ENCODE data around the gene SPSB1.

The SPSB1 gene

GRCh38 chr1:9291914-9292360 lies 757 bp upstream of the SPSB1 start:
- no peak overlapping the region for H2AFZ ChIP-seq (ENCODE audit: low read length)
- no peaks in the 10 kb centered on the region for H3K9me2 ChIP-seq (replicated peaks; ENCODE audit: insufficient read depth, low read length)
- TF ChIP-seq, protein P1, sequence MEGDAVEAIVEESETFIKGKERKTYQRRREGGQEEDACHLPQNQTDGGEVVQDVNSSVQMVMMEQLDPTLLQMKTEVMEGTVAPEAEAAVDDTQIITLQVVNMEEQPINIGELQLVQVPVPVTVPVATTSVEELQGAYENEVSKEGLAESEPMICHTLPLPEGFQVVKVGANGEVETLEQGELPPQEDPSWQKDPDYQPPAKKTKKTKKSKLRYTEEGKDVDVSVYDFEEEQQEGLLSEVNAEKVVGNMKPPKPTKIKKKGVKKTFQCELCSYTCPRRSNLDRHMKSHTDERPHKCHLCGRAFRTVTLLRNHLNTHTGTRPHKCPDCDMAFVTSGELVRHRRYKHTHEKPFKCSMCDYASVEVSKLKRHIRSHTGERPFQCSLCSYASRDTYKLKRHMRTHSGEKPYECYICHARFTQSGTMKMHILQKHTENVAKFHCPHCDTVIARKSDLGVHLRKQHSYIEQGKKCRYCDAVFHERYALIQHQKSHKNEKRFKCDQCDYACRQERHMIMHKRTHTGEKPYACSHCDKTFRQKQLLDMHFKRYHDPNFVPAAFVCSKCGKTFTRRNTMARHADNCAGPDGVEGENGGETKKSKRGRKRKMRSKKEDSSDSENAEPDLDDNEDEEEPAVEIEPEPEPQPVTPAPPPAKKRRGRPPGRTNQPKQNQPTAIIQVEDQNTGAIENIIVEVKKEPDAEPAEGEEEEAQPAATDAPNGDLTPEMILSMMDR (IDR thresholded peaks at IDR 0.05; ENCODE audit: low read length): no peak
- no peak for TF ChIP-seq EZH2phosphoT487 (IDR thresholded peaks at IDR 0.05; ENCODE audit: low read length)
- no peak for TF ChIP-seq EZH2 (optimal IDR thresholded peaks at IDR 0.05; ENCODE audit: low read depth, low read length)
- peaks cover 21% of the 10 kb centered on the region for H3K4me1 ChIP-seq (ENCODE audit: low read length)
- H3K27me3 ChIP-seq (replicated peaks; ENCODE audit: insufficient read depth, low read length): 0 out of 2 replicates have a peak, but pooled peaks cover 3% of the 10 kb centered on the region
- H3F3A ChIP-seq (ENCODE audit: insufficient read depth, low read length): 0 out of 2 replicates have a peak, but pooled peaks cover 2% of the 10 kb centered on the region
- no peaks in the 10 kb centered on the region for H3K36me3 ChIP-seq (replicated peaks; ENCODE audit: insufficient read depth, low read length)
- H4K20me1 ChIP-seq (ENCODE audit: insufficient read depth, low read length): no peaks in the 10 kb centered on the region
- no peak overlapping the region for H3K4me3 ChIP-seq (ENCODE audit: low read length)
- DNase-seq: no peak
- H3K9ac ChIP-seq (ENCODE audit: low read length): no peak overlapping the region
- H3K4me2 ChIP-seq (ENCODE audit: low read depth, low read length): no peak overlapping the region
- H3K27ac ChIP-seq (ENCODE audit: low read length): no peak overlapping the region
- H3K79me2 ChIP-seq (ENCODE audit: low read length): peaks cover 19% of the 10 kb centered on the region
- no peaks in the 10 kb centered on the region for H3K9me3 ChIP-seq (replicated peaks; ENCODE audit: insufficient read depth, low read length)

DNA sequence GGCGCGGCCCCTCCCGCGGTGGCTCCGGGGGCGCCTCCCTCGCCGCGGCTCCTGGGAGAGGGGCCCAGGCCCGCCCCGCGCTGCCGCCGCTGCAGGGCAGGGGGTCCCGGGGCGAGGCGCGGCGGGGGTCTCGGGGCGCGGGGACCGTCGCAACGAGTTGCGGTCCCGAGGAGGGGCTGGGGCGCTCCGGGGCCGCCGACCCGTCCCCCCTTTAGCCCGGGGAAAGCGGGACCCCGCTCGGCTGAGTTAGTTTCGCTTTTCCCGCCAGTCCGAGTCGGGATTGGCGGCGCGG lies 493 bp downstream of the SPSB1 start:
- Histone ChIP-seq H3K9me2 (replicated peaks; ENCODE audit: insufficient read depth, low read length) (no peaks in the 10 kb centered on the region), H2AFZ (ENCODE audit: low read length) (no peak overlapping the region; the same call in 1 of the 2 replicates), H3K9me3 (replicated peaks; ENCODE audit: insufficient read depth, low read length) (no peaks in the 10 kb centered on the region), H3K27ac (ENCODE audit: low read length) (no peak overlapping the region), H3F3A (ENCODE audit: insufficient read depth, low read length) (no peaks in the 10 kb centered on the region), H3K79me2 (ENCODE audit: low read length) (peaks cover 19% of the 10 kb centered on the region), H3K9ac (ENCODE audit: low read length) (no peak overlapping the region), H4K20me1 (ENCODE audit: insufficient read depth, low read length) (no peaks in the 10 kb centered on the region), H3K4me1 (ENCODE audit: low read length) (peaks cover 16% of the 10 kb centered on the region), H3K4me3 (ENCODE audit: low read length) (peak overlapping the region; percentile 78; the same call in 1 of the 2 replicates), H3K36me3 (replicated peaks; ENCODE audit: insufficient read depth, low read length) (no peaks in the 10 kb centered on the region), H3K4me2 (ENCODE audit: low read depth, low read length) (no peak overlapping the region), H3K27me3 (replicated peaks; ENCODE audit: insufficient read depth, low read length) (0 out of 2 replicates have a peak, but pooled peaks cover 3% of the 10 kb centered on the region)
- no peak for DNase-seq
- TF ChIP-seq EZH2phosphoT487 (IDR thresholded peaks at IDR 0.05; ENCODE audit: low read length): no peak
- TF ChIP-seq, protein P1 (IDR thresholded peaks at IDR 0.05; ENCODE audit: low read length): no peak
- TF ChIP-seq EZH2 (optimal IDR thresholded peaks at IDR 0.05; ENCODE audit: low read depth, low read length): no peak

DNA sequence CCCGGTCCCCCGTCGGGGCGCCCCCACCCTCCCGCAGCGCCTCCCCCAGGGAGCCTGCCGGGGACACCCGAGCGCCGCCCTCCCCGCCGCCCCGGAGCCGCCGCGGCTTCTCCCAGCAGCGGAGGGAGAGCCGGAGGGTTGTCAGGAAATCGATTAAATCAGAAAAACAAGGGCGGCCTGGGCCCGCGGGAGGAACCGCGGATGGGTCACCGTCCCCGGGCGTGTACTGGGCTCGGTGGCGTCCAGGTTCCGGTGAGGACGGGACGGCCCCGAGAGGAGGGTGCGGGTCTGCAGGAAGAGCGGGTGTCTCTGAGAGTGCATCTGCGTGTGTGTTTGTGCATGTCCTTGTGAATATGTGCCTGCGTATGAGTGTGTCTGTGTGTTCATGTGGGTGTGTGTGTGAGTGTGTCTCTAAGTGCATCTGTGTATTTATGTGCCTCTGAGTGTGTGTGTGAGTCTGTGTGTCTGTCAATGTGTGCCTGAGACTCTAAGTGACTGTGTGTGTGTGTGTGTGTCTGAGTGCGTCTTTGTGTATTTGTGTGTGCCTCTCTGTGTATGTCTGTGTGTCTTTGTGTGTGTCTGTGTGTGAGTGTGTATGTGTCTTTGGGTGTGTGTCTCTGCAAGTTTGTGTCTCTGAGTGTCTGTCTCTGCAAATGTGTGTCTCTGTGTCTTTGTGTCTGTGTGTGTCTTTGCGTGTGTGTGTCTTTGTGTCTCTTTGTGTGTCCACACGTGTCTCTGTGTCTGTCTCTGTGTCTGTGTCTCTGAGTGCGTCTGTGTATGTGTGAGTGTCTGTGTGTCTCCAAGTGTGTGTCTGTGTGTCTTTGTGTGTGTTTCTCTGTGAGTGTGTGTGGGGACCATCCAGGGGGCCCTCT lies 1.1 kb downstream of the SPSB1 start:
- H3F3A ChIP-seq (ENCODE audit: insufficient read depth, low read length): no peaks in the 10 kb centered on the region
- H3K9ac ChIP-seq (ENCODE audit: low read length): peak overlapping the region; percentile 57; the same call in 1 of the 2 replicates
- no peaks in the 10 kb centered on the region for H4K20me1 ChIP-seq (ENCODE audit: insufficient read depth, low read length)
- peaks cover 16% of the 10 kb centered on the region for H3K4me1 ChIP-seq (ENCODE audit: low read length)
- no peak for TF ChIP-seq EZH2phosphoT487 (IDR thresholded peaks at IDR 0.05; ENCODE audit: low read length)
- TF ChIP-seq EZH2 (optimal IDR thresholded peaks at IDR 0.05; ENCODE audit: low read depth, low read length): no peak
- TF ChIP-seq, protein P1 (IDR thresholded peaks at IDR 0.05; ENCODE audit: low read length): no peak
- no peak overlapping the region for H3K27ac ChIP-seq (ENCODE audit: low read length)
- no peaks in the 10 kb centered on the region for H3K9me3 ChIP-seq (replicated peaks; ENCODE audit: insufficient read depth, low read length)
- H3K4me3 ChIP-seq (ENCODE audit: low read length): peak overlapping the region; percentile 78
- H3K27me3 ChIP-seq (replicated peaks; ENCODE audit: insufficient read depth, low read length): 0 out of 2 replicates have a peak, but pooled peaks cover 3% of the 10 kb centered on the region
- peaks cover 19% of the 10 kb centered on the region for H3K79me2 ChIP-seq (ENCODE audit: low read length)
- peak overlapping the region; percentile 50 for H2AFZ ChIP-seq (ENCODE audit: low read length)
- peak; percentile 22 for DNase-seq
- no peaks in the 10 kb centered on the region for H3K9me2 ChIP-seq (replicated peaks; ENCODE audit: insufficient read depth, low read length)
- H3K4me2 ChIP-seq (ENCODE audit: low read depth, low read length): peak overlapping the region; percentile 62
- H3K36me3 ChIP-seq (replicated peaks; ENCODE audit: insufficient read depth, low read length): no peaks in the 10 kb centered on the region
